HG03520 (cell line): ENCODE measurements around the gene RRAGB.
"Not testable (repeated sequence)": the region's sequence is repeated elsewhere in the genome, so short reads cannot be mapped to it uniquely, and the experiment has no call there.

Experiments
- ATAC-seq: cut with Tn5 transposase; IDR thresholded peaks from one replicate; pipeline ENCODE4 v1.9.1; 2021; ENCODE audit warnings: mild to moderate bottlenecking, moderate library complexity; ENCODE audit not compliant: unreplicated experiment

The RRAGB gene

DNA sequence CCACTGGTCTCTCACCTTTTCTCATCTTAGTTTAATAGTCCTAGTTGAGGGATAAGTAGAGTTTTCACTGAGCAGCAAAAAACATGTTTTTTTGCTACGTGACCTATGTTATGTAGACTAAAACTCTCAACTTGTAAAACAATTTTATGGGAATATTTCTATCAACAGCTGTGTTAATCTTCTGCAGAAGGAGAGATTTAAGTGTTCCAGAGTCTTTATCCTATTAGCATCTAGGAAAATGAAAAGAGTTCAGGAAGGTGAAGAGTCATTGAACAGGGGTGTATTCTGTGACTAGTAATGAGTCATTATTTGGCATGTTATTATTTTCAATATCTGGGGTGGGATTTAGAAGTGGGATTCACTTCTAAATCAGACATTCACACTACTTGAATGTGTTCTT lies 41.9 kb downstream of the RRAGB start:
- no peak for ATAC-seq

DNA sequence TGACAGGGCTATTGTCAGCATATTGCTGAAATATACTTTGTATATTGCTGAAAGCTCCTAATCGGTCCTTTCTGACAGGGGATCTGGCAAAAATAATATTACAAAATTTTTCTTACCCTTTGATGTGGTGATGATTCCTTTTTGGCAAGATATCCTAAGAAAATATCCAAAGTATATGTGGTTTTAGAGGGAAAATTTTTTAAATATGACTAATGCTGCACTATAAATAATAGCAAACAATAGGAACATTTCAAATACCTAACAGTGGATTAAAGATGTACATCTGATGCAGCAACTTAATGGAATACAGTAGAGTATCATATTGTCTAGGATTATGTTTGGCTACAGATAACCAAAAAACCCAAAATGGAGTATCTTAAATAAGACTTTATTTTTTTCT lies 49.6 kb downstream of the RRAGB start:
- no peak for ATAC-seq

DNA sequence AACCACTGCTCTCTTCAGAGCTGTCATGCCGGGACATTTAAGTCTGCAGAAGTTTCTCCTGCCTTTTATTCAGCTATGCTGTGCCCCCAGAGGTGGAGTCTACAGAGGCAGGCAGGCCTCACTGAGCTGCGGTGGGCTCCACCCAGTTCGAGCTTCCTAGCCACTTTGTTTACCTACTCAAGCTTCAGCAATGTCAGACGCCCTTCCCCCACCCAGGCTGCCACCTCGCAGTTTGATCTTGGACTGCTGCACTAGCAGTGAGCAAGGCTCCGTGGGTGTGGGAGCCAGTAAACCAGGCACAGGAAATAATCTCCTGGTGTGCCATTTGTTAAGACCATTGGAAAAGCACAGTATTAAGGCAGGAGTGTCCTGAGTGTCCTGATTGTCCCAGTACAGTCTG lies 56.9 kb downstream of the RRAGB start:
- not testable (repeated sequence) for ATAC-seq

DNA sequence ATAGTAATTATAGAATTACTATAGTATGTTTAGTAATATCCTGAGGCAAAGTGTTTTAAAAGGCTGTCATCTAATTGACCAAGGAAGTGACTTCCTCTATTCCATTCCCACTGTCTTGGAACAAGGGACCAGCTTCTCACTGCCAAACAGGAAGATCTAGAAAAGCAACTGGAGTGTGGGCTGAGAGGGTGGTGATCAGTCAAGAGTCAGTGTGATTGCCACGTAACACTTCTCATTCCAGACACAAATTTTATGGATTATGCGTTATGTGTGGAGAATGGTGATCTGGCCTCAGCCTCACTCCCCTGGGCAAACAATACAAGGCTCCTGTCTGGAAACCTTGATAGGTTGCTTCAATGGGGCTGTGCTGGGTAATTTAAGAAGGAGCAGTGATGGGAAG lies 60.0 kb downstream of the RRAGB start:
- no peak for ATAC-seq

DNA sequence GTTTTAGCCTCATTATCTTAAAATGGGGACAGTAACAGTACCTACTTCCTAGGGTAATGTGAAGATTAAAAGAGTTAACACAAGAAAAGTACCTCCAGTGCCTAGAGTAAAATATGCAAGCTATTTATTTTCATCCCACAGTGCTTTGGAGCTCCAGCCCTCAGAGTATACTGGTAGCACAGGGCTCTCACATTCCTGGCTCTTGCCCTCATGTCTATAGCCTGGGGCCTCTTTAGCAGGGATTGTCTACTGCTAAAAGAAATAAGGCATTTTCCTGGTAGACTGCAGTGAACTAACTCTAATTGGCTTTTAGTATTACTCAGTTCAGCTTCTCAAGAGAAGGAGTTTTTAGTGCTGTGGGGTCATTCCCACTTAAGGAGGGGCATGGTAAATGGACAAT lies 60.8 kb downstream of the RRAGB start:
- ATAC-seq: no peak

DNA sequence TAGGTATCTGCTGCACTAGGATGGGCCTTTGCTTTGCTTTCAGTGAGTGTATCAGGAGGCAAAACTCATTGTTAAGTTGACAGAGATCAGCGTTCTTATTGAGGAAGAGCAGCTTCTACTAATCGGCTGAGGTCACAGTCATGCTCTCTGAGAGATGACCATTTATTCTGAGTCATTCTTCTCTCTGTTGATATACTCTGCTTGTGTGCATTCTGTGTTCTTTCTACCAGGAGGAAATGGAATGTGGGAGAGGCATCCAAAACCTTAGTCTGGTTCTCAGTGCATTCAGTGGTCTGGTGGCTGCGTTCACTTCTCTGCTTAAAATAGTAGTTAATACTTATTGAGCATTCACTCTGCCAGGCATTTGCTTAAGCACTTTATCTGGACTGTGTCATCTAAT lies 66.2 kb downstream of the RRAGB start:
- ATAC-seq: no peak

DNA sequence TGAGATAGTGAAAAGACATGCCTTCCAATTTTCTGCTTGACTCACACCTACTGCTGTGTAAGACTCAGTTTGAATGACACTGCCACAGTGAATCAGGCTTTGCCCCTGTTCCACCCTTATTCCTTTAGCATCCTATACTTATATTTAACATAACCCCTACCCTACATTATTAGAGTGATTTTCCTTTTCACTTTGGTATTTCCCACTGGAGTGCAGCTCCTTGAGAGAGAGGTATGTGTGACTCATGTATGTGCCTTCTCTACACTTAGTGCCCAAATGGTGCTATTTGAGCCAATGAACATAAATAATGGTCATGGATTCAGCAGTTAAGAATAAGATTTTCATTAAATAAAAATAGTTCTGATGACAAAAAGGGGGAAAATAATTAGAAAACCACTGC lies 69.5 kb downstream of the RRAGB start:
- ATAC-seq: no peak

DNA sequence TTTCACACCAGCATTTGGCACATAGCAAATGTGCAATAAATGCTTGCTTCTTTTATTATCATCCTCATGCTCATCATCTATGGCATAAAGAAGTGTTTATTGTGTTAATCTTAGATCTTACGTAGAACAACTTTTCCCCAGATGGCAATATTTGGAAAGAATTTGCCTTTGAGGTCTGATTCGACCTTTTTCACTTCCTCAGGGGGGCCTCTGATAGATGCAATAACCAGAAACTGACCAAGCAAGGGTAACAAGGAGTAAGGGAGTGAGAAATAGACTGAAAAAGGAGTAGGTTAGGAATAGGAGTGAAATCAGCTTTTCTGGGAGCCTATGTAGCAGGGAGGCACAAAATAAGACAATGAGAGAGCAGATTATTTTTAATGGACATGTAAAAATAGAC lies 70.2 kb downstream of the RRAGB start:
- ATAC-seq: no peak

DNA sequence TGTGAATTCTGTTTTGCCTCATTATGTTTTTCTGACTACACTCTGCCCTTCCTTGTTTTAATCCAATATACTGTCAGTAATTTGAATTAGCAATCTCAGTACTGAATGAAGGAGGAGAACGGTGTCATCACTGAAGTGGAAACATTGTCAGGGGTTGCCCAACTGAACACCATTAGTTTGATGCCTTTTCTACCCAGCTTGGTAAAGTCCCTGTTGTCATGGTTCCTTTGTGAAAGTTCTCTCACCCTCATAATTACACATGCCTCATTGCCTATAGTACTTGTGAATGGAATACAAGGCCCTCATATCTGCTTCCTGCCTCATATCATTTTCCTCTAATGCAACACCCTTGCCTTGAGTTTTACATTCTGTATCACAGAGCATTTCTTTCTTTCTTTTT lies 76.9 kb downstream of the RRAGB start:
- ATAC-seq: peak; percentile 89

DNA sequence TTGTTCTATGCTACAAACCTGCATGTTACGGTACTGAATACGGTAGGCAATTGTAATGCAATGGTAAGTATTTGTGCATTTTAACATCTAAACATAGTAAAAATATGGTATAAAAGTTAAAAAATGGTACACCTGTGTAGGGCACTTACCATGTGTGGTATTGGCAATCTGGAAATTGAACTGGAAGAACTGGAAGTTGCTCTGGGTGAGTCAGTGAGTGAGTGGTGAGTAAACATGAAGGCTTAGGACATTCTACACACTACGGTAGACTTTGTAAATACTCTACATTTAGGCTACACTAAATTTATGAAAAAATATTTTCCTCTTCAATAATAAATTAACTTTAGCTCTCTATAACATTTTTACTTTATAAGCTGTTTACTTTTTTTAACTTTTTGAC lies 78.9 kb downstream of the RRAGB start:
- no peak for ATAC-seq

DNA sequence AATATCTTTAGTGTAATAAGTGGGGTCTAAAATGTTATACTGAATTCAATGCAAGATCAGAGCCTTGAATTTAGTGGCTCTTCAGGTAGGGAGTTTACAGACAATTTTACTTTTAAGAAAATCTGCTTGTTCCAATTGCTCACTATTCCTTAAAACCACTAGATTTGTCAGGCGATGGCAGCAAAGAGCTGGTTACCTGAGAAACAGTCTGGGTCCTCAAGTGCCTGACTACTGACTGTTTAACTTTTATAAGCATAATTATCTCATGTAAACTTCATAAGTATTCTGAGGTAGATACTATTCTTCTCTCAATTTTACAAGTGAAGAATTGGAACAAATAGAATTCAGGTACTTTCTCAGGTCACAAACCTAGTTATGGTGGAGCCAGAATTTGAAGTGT lies 84.3 kb downstream of the RRAGB start:
- ATAC-seq: no peak
